Gastroesophageal sphincter (tissue), 4 donors: ENCODE results near the gene CDC27. TPM values are rescaled to one million over a fixed set of nuclear protein-coding genes. Genes with fewer than 3 reads are reported as not detected.
"Not testable (repeated sequence)": the region's sequence is repeated elsewhere in the genome, so short reads cannot be mapped to it uniquely, and the experiment has no call there.

Experiments
- ATAC-seq: fragments of 150-250 bp; one replicate; pipeline ENCODE4 v1.9.1; 2016; ENCODE audit warnings: mild to moderate bottlenecking, moderate library complexity
- H3K27ac ChIP-seq, 4 donors: fragments of 200-600 bp; sonication (generic) in 3 of 4; 1 replicate in 3 of 4; 2 replicates in 1 of 4; pipeline ENCODE4 v1.5.1; 2016 to 2019
- H3K27me3 ChIP-seq: fragments of 200-600 bp; sonication (generic); one replicate; pipeline ENCODE4 v1.5.1; 2019
- H3K36me3 ChIP-seq, 2 donors: fragments of 200-600 bp; sonication (generic); one replicate each; pipeline ENCODE4 v1.5.1; 2019; ENCODE audit warnings: control low read depth in 1 of 2
- H3K4me1 ChIP-seq, 3 donors: fragments of 200-600 bp; sonication (generic); 1 replicate in 2 of 3; 2 replicates in 1 of 3; pipeline ENCODE4 v1.5.1; 2016 to 2019; ENCODE audit warnings: control low read depth in 2 of 3
- H3K4me3 ChIP-seq, 2 donors: fragments of 200-600 bp; sonication (generic); one replicate each; pipeline ENCODE4 v1.5.1; 2019; ENCODE audit warnings: mild to moderate bottlenecking in 1 of 2, moderate library complexity in 1 of 2
- H3K9me3 ChIP-seq, 3 donors: fragments of 200-600 bp; sonication (generic); one replicate each; pipeline ENCODE4 v1.5.1; 2017 to 2019; ENCODE audit warnings: control low read depth in 2 of 3
- CTCF ChIP-seq, 4 experiments: fragments of 200-600 bp in 2 of 4; fragments of 450-650 bp in 2 of 4; sonication (generic) in 1 of 4; IDR thresholded peaks; one replicate each; pipeline ENCODE4 v1.5.1; 2017 to 2019; ENCODE audit warnings: antibody characterized with exemption in 4 of 4, mild to moderate bottlenecking in 2 of 4, moderate library complexity in 2 of 4
- EP300 ChIP-seq: sonication (generic); formaldehyde crosslinking; IDR thresholded peaks from one replicate; pipeline ENCODE4 v1.6.1; 2017; ENCODE audit warnings: antibody characterized with exemption, mild to moderate bottlenecking
- POLR2A ChIP-seq, 2 donors: fragments of 450-650 bp; IDR thresholded peaks; one replicate each; pipeline ENCODE4 v1.6.1; 2017; ENCODE audit warnings: antibody characterized with exemption in 2 of 2, mild to moderate bottlenecking in 2 of 2, moderate library complexity in 1 of 2
- POLR2AphosphoS5 ChIP-seq: sonication (generic); formaldehyde crosslinking; IDR thresholded peaks from one replicate; pipeline ENCODE4 v1.6.1; 2017; ENCODE audit warnings: antibody characterized with exemption
- WGBS, 2 donors: methylation state at CpG; one replicate each; pipeline ENCODE4 v1.1.5; 2018; ENCODE audit warnings: low coverage in 1 of 2; 5-methylcytosine and 5-hydroxymethylcytosine counted together
- total RNA-seq, 4 donors: library from RNA; depleted of rRNA; stranded (reverse); fragments of >200 nt; gene quantifications; one replicate each; pipeline ENCODE4 v1.1.0, GENCODE V29; 2016

The CDC27 gene
- total RNA-seq, 4 donors from 2014 or later = 40.4 to 71.4 (median 56.0) TPM

- WGBS, 2 donors = 53 to 56% methylated on average over 5 to 6 of the region's 6 CpGs
- peaks cover 0 to 12% of the 10 kb centered on the region in 2 donors for H3K36me3 ChIP-seq
- H3K9me3 ChIP-seq = no peaks in the 10 kb centered on the region
- TF ChIP-seq POLR2A (IDR thresholded peaks at IDR 0.05) (no peak), CTCF (IDR thresholded peaks at IDR 0.05) (no peak), EP300 (no peak), POLR2AphosphoS5 (no peak)
- H3K4me3 ChIP-seq = no peak overlapping the region
- peaks cover 6 to 69% (median 8%) of the 10 kb centered on the region in 3 donors for H3K4me1 ChIP-seq
- no peaks in the 10 kb centered on the region for H3K27me3 ChIP-seq
- ATAC-seq = no peak
- no peak overlapping the region for H3K27ac ChIP-seq
Measured at GRCh38 chr17:47184681-47185080, 4.4 kb downstream of the CDC27 start.

GRCh38 chr17:47180988-47181387, 8.1 kb downstream of the CDC27 start:
- 92% methylated on average over 4 of the region's 4 CpGs; no CpG with 5 or more reads in 1 of the 2 donors for WGBS, 2 donors
- H3K27me3 ChIP-seq, ATAC-seq, H3K27ac ChIP-seq, H3K9me3 ChIP-seq, H3K4me3 ChIP-seq: not testable (repeated sequence)
- Histone ChIP-seq H3K36me3 (peaks cover 0 to 28% of the 10 kb centered on the region in 2 donors), H3K4me1 (peaks cover 0 to 68% (median 6%) of the 10 kb centered on the region in 3 donors)

- H3K27me3 ChIP-seq = no peaks in the 10 kb centered on the region
- peaks cover 0 to 34% of the 10 kb centered on the region in 2 donors for H3K36me3 ChIP-seq
- H3K4me3 ChIP-seq = no peak overlapping the region
- H3K9me3 ChIP-seq = no peaks in the 10 kb centered on the region
- ATAC-seq = no peak
- no peak for TF ChIP-seq EP300
- TF ChIP-seq CTCF (IDR thresholded peaks at IDR 0.05) = no peak
- no peak for TF ChIP-seq POLR2A (IDR thresholded peaks at IDR 0.05)
- no peak for TF ChIP-seq POLR2AphosphoS5
- H3K4me1 ChIP-seq = peaks cover 0 to 67% (median 2%) of the 10 kb centered on the region in 3 donors
- 88 to 91% methylated on average over 1 of the region's 1 CpG for WGBS, 2 donors
- H3K27ac ChIP-seq = no peak overlapping the region
Measured at GRCh38 chr17:47180337-47180736, 8.8 kb downstream of the CDC27 start.

- Histone ChIP-seq H3K4me3 (no peak overlapping the region), H3K9me3 (no peaks in the 10 kb centered on the region), H3K4me1 (peaks cover 0 to 58% (median 2%) of the 10 kb centered on the region in 3 donors), H3K27ac (no peak overlapping the region), H3K27me3 (no peaks in the 10 kb centered on the region), H3K36me3 (peaks cover 0 to 38% of the 10 kb centered on the region in 2 donors)
- TF ChIP-seq CTCF (IDR thresholded peaks at IDR 0.05) = no peak
- TF ChIP-seq EP300 = no peak
- TF ChIP-seq POLR2AphosphoS5 = no peak
- TF ChIP-seq POLR2A (IDR thresholded peaks at IDR 0.05) = no peak
- WGBS, 2 donors = 95 to 100% methylated on average over 2 to 3 of the region's 3 CpGs
- no peak for ATAC-seq
Measured at GRCh38 chr17:47179141-47179540, 10.0 kb downstream of the CDC27 start.

- Histone ChIP-seq H3K27ac (no peak overlapping the region), H3K27me3 (no peaks in the 10 kb centered on the region), H3K36me3 (peaks cover 0 to 45% of the 10 kb centered on the region in 2 donors), H3K9me3 (no peaks in the 10 kb centered on the region), H3K4me3 (no peak overlapping the region), H3K4me1 (peaks cover 0 to 48% (median 4%) of the 10 kb centered on the region in 3 donors)
- 79 to 91% methylated on average over 4 to 7 of the region's 7 CpGs for WGBS, 2 donors
- no peak for TF ChIP-seq CTCF (IDR thresholded peaks at IDR 0.05)
- TF ChIP-seq POLR2AphosphoS5 = no peak
- no peak for TF ChIP-seq EP300
- TF ChIP-seq POLR2A (IDR thresholded peaks at IDR 0.05) = no peak
- ATAC-seq = no peak
Measured at GRCh38 chr17:47177261-47177660, 11.8 kb downstream of the CDC27 start.
